ENCODE results near the gene ZNF678. TPM values are rescaled to one million over a fixed set of nuclear protein-coding genes. Genes with fewer than 3 reads are reported as not detected.
"Not testable (repeated sequence)": the region's sequence is repeated elsewhere in the genome, so short reads cannot be mapped to it uniquely, and the experiment has no call there.

ZNF678 gene
- total RNA-seq, 4 donors from 2014 or later = 2.3 to 7.3 (median 4.9) TPM

DNA sequence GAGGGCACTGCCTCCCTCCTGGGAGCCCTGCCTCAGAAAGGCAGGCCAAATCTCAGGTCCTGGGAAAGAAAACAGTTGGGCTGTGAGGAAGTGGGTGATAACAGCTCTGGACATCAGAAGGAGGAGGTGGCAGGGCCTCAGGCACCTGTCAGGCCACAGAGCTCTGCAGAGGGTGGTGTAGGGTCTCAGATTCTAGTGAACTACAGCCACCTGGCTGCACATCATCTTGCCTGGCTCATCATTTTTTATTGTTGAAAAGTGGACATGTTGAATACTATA is 15.3 kb upstream of the ZNF678 start:
- DNase-seq (no peak), ATAC-seq (no peak)
- Histone ChIP-seq H3K9me3 (no peaks in the 10 kb centered on the region), H3K4me3 (no peak overlapping the region), H3K4me1 (peaks cover under 1 to 6% of the 10 kb centered on the region in 2 donors), H3K36me3 (no peaks in the 10 kb centered on the region), H3K27me3 (no peaks in the 10 kb centered on the region), H3K27ac (no peak overlapping the region)
- intact Hi-C loops (cut with DNase I; ENCODE audit: low total_unique reads) = loop anchor here (10.0 kb wide), 1 partner anchor 207 kb away; no protein-coding TSS in a partner anchor
- TF ChIP-seq, protein P1, sequence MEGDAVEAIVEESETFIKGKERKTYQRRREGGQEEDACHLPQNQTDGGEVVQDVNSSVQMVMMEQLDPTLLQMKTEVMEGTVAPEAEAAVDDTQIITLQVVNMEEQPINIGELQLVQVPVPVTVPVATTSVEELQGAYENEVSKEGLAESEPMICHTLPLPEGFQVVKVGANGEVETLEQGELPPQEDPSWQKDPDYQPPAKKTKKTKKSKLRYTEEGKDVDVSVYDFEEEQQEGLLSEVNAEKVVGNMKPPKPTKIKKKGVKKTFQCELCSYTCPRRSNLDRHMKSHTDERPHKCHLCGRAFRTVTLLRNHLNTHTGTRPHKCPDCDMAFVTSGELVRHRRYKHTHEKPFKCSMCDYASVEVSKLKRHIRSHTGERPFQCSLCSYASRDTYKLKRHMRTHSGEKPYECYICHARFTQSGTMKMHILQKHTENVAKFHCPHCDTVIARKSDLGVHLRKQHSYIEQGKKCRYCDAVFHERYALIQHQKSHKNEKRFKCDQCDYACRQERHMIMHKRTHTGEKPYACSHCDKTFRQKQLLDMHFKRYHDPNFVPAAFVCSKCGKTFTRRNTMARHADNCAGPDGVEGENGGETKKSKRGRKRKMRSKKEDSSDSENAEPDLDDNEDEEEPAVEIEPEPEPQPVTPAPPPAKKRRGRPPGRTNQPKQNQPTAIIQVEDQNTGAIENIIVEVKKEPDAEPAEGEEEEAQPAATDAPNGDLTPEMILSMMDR (IDR thresholded peaks at IDR 0.05 in 4 of 5, conservative IDR thresholded peaks at IDR 0.05 in 1 of 5) = no peak
- TF ChIP-seq POLR2A (IDR thresholded peaks at IDR 0.05) = no peak
- in situ Hi-C loops (cut with MboI; ENCODE audit: low sequenced_read_pairs in 4 of 4) = loop anchor here in 1 of 4 donors (10.0 kb wide), 1 partner anchor 63 kb away; no protein-coding TSS in a partner anchor

- Histone ChIP-seq H3K4me1 (peaks cover 0 to 2% of the 10 kb centered on the region in 2 donors), H3K27me3 (no peaks in the 10 kb centered on the region), H3K27ac (no peak overlapping the region), H3K36me3 (no peaks in the 10 kb centered on the region), H3K9me3 (no peaks in the 10 kb centered on the region), H3K4me3 (no peak overlapping the region)
- no peak for DNase-seq
- intact Hi-C loops (cut with DNase I; ENCODE audit: low total_unique reads) = loop anchor here (10.0 kb wide), 1 partner anchor 206 kb away; no protein-coding TSS in a partner anchor
- no peak for ATAC-seq
- no peak for TF ChIP-seq POLR2A (IDR thresholded peaks at IDR 0.05)
- TF ChIP-seq, protein P1 (IDR thresholded peaks at IDR 0.05 in 4 of 5, conservative IDR thresholded peaks at IDR 0.05 in 1 of 5) = no peak
- in situ Hi-C loops (cut with MboI; ENCODE audit: low sequenced_read_pairs in 4 of 4) = loop anchor here in 1 of 4 donors (10.0 kb wide), 1 partner anchor 64 kb away; no protein-coding TSS in a partner anchor
Measured at GRCh38 chr1:227548448-227548847, 14.9 kb upstream of the ZNF678 start.

- no peak for TF ChIP-seq POLR2A (IDR thresholded peaks at IDR 0.05)
- TF ChIP-seq, protein P1 (IDR thresholded peaks at IDR 0.05 in 4 of 5, conservative IDR thresholded peaks at IDR 0.05 in 1 of 5) = no peak
- no peaks in the 10 kb centered on the region for H3K9me3 ChIP-seq
- ATAC-seq (no peak), DNase-seq (no peak)
- intact Hi-C loops (cut with DNase I; ENCODE audit: low total_unique reads) (loop anchor here (10.0 kb wide), 1 partner anchor 205 kb away; no protein-coding TSS in a partner anchor), in situ Hi-C loops (cut with MboI; ENCODE audit: low sequenced_read_pairs in 4 of 4) (loop anchor here in 1 of 4 donors (10.0 kb wide), 1 partner anchor 65 kb away; no protein-coding TSS in a partner anchor)
- no peaks in the 10 kb centered on the region for H3K27me3 ChIP-seq
- no peaks in the 10 kb centered on the region for H3K36me3 ChIP-seq
- H3K27ac ChIP-seq = no peak overlapping the region
- H3K4me1 ChIP-seq = no peaks in the 10 kb centered on the region
- H3K4me3 ChIP-seq = no peak overlapping the region
Measured at GRCh38 chr1:227549892-227550291, 13.5 kb upstream of the ZNF678 start.

- DNase-seq; intact Hi-C loops (cut with DNase I; ENCODE audit: low total_unique reads); H3K36me3 ChIP-seq; ATAC-seq; H3K27ac ChIP-seq; H3K4me3 ChIP-seq; H3K4me1 ChIP-seq; in situ Hi-C loops (cut with MboI; ENCODE audit: low sequenced_read_pairs in 4 of 4); H3K9me3 ChIP-seq; H3K27me3 ChIP-seq: not testable (repeated sequence)
Measured at GRCh38 chr1:227551881-227552280, 11.5 kb upstream of the ZNF678 start.

- in situ Hi-C loops (cut with MboI; ENCODE audit: low sequenced_read_pairs in 4 of 4) = no loop called here
- peaks cover 0 to 9% (median 7%) of the 10 kb centered on the region in 3 donors for H3K27me3 ChIP-seq
Measured at GRCh38 chr1:227556288-227556687, 7.1 kb upstream of the ZNF678 start.

More at GRCh38 chr1:227556288-227556687, 7.1 kb upstream of the ZNF678 start:
- Histone ChIP-seq H3K4me1 (no peaks in the 10 kb centered on the region), H3K4me3 (no peak overlapping the region), H3K9me3 (no peaks in the 10 kb centered on the region), H3K36me3 (no peaks in the 10 kb centered on the region), H3K27ac (no peak overlapping the region)
- TF ChIP-seq, protein P1 (IDR thresholded peaks at IDR 0.05 in 4 of 5, conservative IDR thresholded peaks at IDR 0.05 in 1 of 5) = no peak
- no peak for TF ChIP-seq POLR2A (IDR thresholded peaks at IDR 0.05)
- no peak for ATAC-seq
- no peak for DNase-seq
- intact Hi-C loops (cut with DNase I; ENCODE audit: low total_unique reads) = no loop called here
